NB4 (cell line): ENCODE data around the gene MMP1.

Source experiments
- POLR2A ChIP-seq: IDR thresholded peaks from 2 replicates; pipeline ENCODE4 v1.6.1; 2011; ENCODE audit warnings: mild to moderate bottlenecking; ENCODE audit not compliant: insufficient read length; ENCODE audit errors: extremely low read depth
- TF ChIP-seq, protein P1 (sequence below): IDR thresholded peaks from one replicate; pipeline ENCODE4 v1.5.1; 2012; ENCODE audit warnings: low read depth, low read length

DNA sequence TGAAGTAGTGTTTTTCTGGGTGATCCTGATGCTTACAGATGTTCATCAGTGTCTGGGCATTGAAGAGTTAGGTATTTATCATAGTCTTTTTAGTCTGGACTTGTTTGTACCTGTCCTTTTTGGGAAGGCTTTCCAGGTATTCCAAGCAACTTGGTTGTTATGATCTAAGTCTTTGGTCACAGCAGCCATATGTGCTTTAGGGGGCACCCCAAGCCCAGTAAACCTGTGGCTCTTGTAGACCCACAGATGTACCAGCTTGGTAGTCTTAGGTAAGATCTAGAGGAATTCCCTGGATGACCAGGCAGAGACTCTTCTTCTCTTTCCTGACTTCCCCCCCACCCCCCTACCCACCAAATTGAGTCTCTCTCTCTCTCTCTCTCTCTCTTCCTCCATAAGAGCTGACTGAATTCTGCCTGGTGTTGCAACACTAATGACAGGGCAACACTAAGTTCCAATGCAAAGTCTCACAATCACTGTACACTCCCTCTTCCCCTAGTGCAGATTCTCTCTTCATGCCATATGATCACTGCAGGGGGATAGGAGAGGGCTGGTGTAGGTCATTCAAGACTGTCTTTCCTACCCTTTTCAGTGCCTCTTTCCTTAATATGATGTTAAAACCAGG is 48.7 kb downstream of the MMP1 start:
- TF ChIP-seq, protein P1, sequence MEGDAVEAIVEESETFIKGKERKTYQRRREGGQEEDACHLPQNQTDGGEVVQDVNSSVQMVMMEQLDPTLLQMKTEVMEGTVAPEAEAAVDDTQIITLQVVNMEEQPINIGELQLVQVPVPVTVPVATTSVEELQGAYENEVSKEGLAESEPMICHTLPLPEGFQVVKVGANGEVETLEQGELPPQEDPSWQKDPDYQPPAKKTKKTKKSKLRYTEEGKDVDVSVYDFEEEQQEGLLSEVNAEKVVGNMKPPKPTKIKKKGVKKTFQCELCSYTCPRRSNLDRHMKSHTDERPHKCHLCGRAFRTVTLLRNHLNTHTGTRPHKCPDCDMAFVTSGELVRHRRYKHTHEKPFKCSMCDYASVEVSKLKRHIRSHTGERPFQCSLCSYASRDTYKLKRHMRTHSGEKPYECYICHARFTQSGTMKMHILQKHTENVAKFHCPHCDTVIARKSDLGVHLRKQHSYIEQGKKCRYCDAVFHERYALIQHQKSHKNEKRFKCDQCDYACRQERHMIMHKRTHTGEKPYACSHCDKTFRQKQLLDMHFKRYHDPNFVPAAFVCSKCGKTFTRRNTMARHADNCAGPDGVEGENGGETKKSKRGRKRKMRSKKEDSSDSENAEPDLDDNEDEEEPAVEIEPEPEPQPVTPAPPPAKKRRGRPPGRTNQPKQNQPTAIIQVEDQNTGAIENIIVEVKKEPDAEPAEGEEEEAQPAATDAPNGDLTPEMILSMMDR, result no peak
- no peak for TF ChIP-seq POLR2A
